Mesenchymal stem cell (in vitro differentiated cells and primary cell): ENCODE data around the gene TMEM176B.

Source experiments
- DNase-seq: peaks from one replicate; pipeline ENCODE4 v3.0.0-alpha.2; 2013
- H2AFZ ChIP-seq: one replicate; pipeline ENCODE4 v1.6.1; 2013; ENCODE audit warnings: low read depth, mild to moderate bottlenecking, control low read depth, inconsistent platforms, low read length, moderate library complexity
- H2AK5ac ChIP-seq: 2 replicates; pipeline ENCODE4 v1.6.1; 2013; ENCODE audit warnings: low read length, moderate library complexity, mild to moderate bottlenecking, inconsistent platforms; ENCODE audit not compliant: severe bottlenecking
- H2BK120ac ChIP-seq: one replicate; pipeline ENCODE4 v1.6.1; 2013; ENCODE audit warnings: low read depth, mild to moderate bottlenecking, inconsistent platforms, low read length, moderate library complexity
- H2BK12ac ChIP-seq, 2 experiments: one replicate each; pipeline ENCODE4 v1.6.1; 2013; ENCODE audit warnings: inconsistent platforms in 2 of 2, low read length in 2 of 2, mild to moderate bottlenecking in 2 of 2, moderate library complexity in 2 of 2, control low read depth in 1 of 2
- H2BK15ac ChIP-seq: one replicate; pipeline ENCODE4 v1.6.1; 2013; ENCODE audit warnings: mild to moderate bottlenecking, low read depth, inconsistent platforms; ENCODE audit not compliant: poor library complexity, severe bottlenecking
- H2BK5ac ChIP-seq: 2 replicates; pipeline ENCODE4 v1.6.1; 2013; ENCODE audit warnings: low read depth, mild to moderate bottlenecking, low read length, control low read depth, inconsistent platforms; ENCODE audit not compliant: poor library complexity, severe bottlenecking
- H3K14ac ChIP-seq, 2 experiments: one replicate each; pipeline ENCODE4 v1.6.1; 2013; ENCODE audit warnings: inconsistent platforms in 2 of 2, low read length in 2 of 2, control low read depth in 1 of 2, mild to moderate bottlenecking in 1 of 2, moderate library complexity in 1 of 2
- H3K18ac ChIP-seq, 2 experiments: one replicate each; pipeline ENCODE4 v1.6.1; 2013; ENCODE audit warnings: inconsistent platforms in 2 of 2, low read length in 2 of 2, control low read depth in 1 of 2, low read depth in 1 of 2, mild to moderate bottlenecking in 1 of 2
- H3K23ac ChIP-seq, 2 experiments: one replicate each; pipeline ENCODE4 v1.6.1; 2013; ENCODE audit warnings: inconsistent platforms in 2 of 2, low read length in 2 of 2, mild to moderate bottlenecking in 2 of 2, moderate library complexity in 2 of 2, control low read depth in 1 of 2
- H3K27ac ChIP-seq: 2 replicates; pipeline ENCODE4 v1.5.1; 2013; ENCODE audit warnings: mild to moderate bottlenecking, moderate library complexity, low read length, control low read depth, inconsistent platforms; ENCODE audit not compliant: poor library complexity, severe bottlenecking
- H3K27me3 ChIP-seq, 2 experiments: 2 replicates each; pipeline versions ENCODE4 v1.6.1 to v1.7.0; 2013; ENCODE audit warnings: low read length in 2 of 2, mild to moderate bottlenecking in 2 of 2, moderate library complexity in 2 of 2, control low read depth in 1 of 2, inconsistent platforms in 1 of 2; ENCODE audit not compliant: control insufficient read depth in 1 of 2, insufficient read depth in 1 of 2
- H3K36me3 ChIP-seq, 2 experiments: 2 replicates each; pipeline versions ENCODE4 v1.6.1 to v1.7.0; 2013; ENCODE audit warnings: low read length in 2 of 2, control low read depth in 1 of 2, inconsistent platforms in 1 of 2, low read depth in 1 of 2, mild to moderate bottlenecking in 1 of 2; ENCODE audit not compliant: insufficient read depth in 2 of 2, control insufficient read depth in 1 of 2
- H3K4ac ChIP-seq, 2 experiments: one replicate each; pipeline ENCODE4 v1.6.1; 2013; ENCODE audit warnings: inconsistent platforms in 2 of 2, low read length in 2 of 2, mild to moderate bottlenecking in 2 of 2, moderate library complexity in 2 of 2, control low read depth in 1 of 2, low read depth in 1 of 2
- H3K4me1 ChIP-seq: 2 replicates; pipeline ENCODE4 v1.6.1; 2013; ENCODE audit warnings: low read depth, low read length, control low read depth; ENCODE audit not compliant: control insufficient read depth, insufficient read depth
- H3K4me2 ChIP-seq: 2 replicates; pipeline ENCODE4 v1.6.1; 2013; ENCODE audit warnings: low read length, mild to moderate bottlenecking, inconsistent platforms; ENCODE audit not compliant: poor library complexity, severe bottlenecking
- H3K4me3 ChIP-seq, 2 experiments: 2 replicates each; pipeline versions ENCODE4 v1.5.1 to v1.7.0; 2013; ENCODE audit warnings: low read length in 2 of 2, mild to moderate bottlenecking in 2 of 2, control low read depth in 1 of 2, low read depth in 1 of 2; ENCODE audit not compliant: insufficient read depth in 1 of 2
- H3K79me1 ChIP-seq: replicated peaks from 2 replicates; pipeline ENCODE4 v1.6.1; 2013; ENCODE audit warnings: mild to moderate bottlenecking, control low read depth, low read length, inconsistent platforms; ENCODE audit not compliant: poor library complexity, severe bottlenecking
- H3K9ac ChIP-seq: 2 replicates; pipeline ENCODE4 v1.7.0; 2013; ENCODE audit warnings: mild to moderate bottlenecking, low read length, moderate library complexity
- H3K9me3 ChIP-seq: 2 replicates; pipeline ENCODE4 v1.7.0; 2013; ENCODE audit warnings: mild to moderate bottlenecking, low read length; ENCODE audit not compliant: control insufficient read depth
- H4K8ac ChIP-seq: one replicate; pipeline ENCODE4 v1.6.1; 2013; ENCODE audit warnings: inconsistent platforms, mild to moderate bottlenecking, low read length, moderate library complexity
- H4K91ac ChIP-seq: one replicate; pipeline ENCODE4 v1.6.1; 2013; ENCODE audit warnings: mild to moderate bottlenecking, low read length, inconsistent platforms
- WGBS: methylation state at CpG from one replicate; pipeline ENCODE4 v1.1.7; 2013; ENCODE audit warnings: mixed read lengths; 5-methylcytosine and 5-hydroxymethylcytosine counted together

The TMEM176B gene

GRCh38 chr7:150842018-150842417 lies 41.9 kb upstream of the TMEM176B start:
- DNase-seq, result no peak
- Histone ChIP-seq H3K9me3 (no peaks in the 10 kb centered on the region), H3K23ac (no peak overlapping the region), H3K27ac (no peak overlapping the region), H2AFZ (no peak overlapping the region), H3K4me2 (no peak overlapping the region), H4K8ac (no peak overlapping the region), H2BK120ac (no peak overlapping the region), H2BK5ac (no peak overlapping the region), H3K36me3 (no peaks in the 10 kb centered on the region), H3K14ac (no peak overlapping the region), H3K4me3 (no peak overlapping the region), H3K27me3 (peaks cover 0 to 6% of the 10 kb centered on the region in 2 experiments), H2BK15ac (no peak overlapping the region), H3K18ac (no peak overlapping the region), H3K4me1 (no peaks in the 10 kb centered on the region), H4K91ac (peak overlapping the region; percentile 22), H3K9ac (no peak overlapping the region), H2BK12ac (no peak overlapping the region), H3K4ac (no peak overlapping the region), H3K79me1 (no peaks in the 10 kb centered on the region), H2AK5ac (no peak overlapping the region)
- 80% methylated on average over 3 of the region's 3 CpGs for WGBS

GRCh38 chr7:150838965-150839650 lies 38.9 kb upstream of the TMEM176B start:
- Histone ChIP-seq H4K91ac (no peak overlapping the region), H3K4ac (no peak overlapping the region), H3K4me3 (no peak overlapping the region), H3K79me1 (no peaks in the 10 kb centered on the region), H2BK12ac (no peak overlapping the region), H3K9me3 (no peaks in the 10 kb centered on the region), H2BK5ac (no peak overlapping the region), H3K27me3 (peaks cover 0 to 6% of the 10 kb centered on the region in 2 experiments), H2BK15ac (no peak overlapping the region), H3K27ac (no peak overlapping the region), H3K9ac (no peak overlapping the region), H3K4me2 (no peak overlapping the region), H4K8ac (no peak overlapping the region), H3K36me3 (no peaks in the 10 kb centered on the region), H2AFZ (no peak overlapping the region), H2AK5ac (no peak overlapping the region), H3K18ac (no peak overlapping the region), H3K4me1 (no peaks in the 10 kb centered on the region), H2BK120ac (no peak overlapping the region), H3K23ac (no peak overlapping the region), H3K14ac (no peak overlapping the region)
- DNase-seq, result no peak
- 74% methylated on average over 7 of the region's 7 CpGs for WGBS

GRCh38 chr7:150835702-150836280 lies 35.6 kb upstream of the TMEM176B start:
- WGBS, result 54% methylated on average over 6 of the region's 6 CpGs
- no peak overlapping the region for H3K4ac ChIP-seq
- H2BK120ac ChIP-seq, result no peak overlapping the region
- H3K36me3 ChIP-seq, result no peaks in the 10 kb centered on the region
- H3K27ac ChIP-seq, result no peak overlapping the region
- no peak overlapping the region for H3K4me3 ChIP-seq
- H3K4me2 ChIP-seq, result no peak overlapping the region
- H3K14ac ChIP-seq, result no peak overlapping the region
- H2AK5ac ChIP-seq, result no peak overlapping the region
- H3K79me1 ChIP-seq, result no peaks in the 10 kb centered on the region
- H4K91ac ChIP-seq, result no peak overlapping the region
- H3K9me3 ChIP-seq, result no peaks in the 10 kb centered on the region
- H2BK5ac ChIP-seq, result no peak overlapping the region
- no peak overlapping the region for H2AFZ ChIP-seq
- no peaks in the 10 kb centered on the region for H3K4me1 ChIP-seq
- H3K27me3 ChIP-seq, result no peaks in the 10 kb centered on the region
- DNase-seq, result no peak
- no peak overlapping the region for H3K18ac ChIP-seq
- no peak overlapping the region for H4K8ac ChIP-seq
- no peak overlapping the region for H2BK12ac ChIP-seq
- H3K9ac ChIP-seq, result no peak overlapping the region
- H2BK15ac ChIP-seq, result no peak overlapping the region
- H3K23ac ChIP-seq, result no peak overlapping the region

DNA sequence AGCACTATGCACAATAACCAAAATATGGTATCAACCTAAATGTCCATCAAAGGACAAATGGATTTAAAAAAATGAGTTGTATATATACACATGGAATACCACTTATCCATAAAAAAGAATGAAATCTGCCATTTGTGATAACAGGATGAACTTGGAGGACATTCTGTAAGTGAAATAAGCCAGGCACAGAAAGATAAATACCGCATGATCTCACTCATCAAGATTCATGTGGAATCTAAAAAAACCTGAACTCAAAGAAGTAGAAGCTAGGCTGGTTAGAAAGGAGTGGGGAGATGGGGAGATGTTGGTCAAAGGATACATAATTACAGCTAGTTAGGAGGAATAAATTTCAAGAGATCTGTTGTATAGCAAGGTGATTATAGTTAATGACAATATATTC lies 34.9 kb upstream of the TMEM176B start:
- Histone ChIP-seq H3K9ac (no peak overlapping the region), H3K79me1 (no peaks in the 10 kb centered on the region), H4K8ac (no peak overlapping the region), H2BK120ac (no peak overlapping the region), H2AFZ (no peak overlapping the region), H3K9me3 (no peaks in the 10 kb centered on the region), H3K36me3 (no peaks in the 10 kb centered on the region), H2BK15ac (no peak overlapping the region), H3K23ac (no peak overlapping the region), H2BK5ac (no peak overlapping the region), H3K4me1 (no peaks in the 10 kb centered on the region), H3K4me3 (no peak overlapping the region), H3K4ac (no peak overlapping the region), H2BK12ac (no peak overlapping the region), H3K14ac (no peak overlapping the region), H3K27me3 (no peaks in the 10 kb centered on the region), H3K4me2 (no peak overlapping the region), H3K27ac (no peak overlapping the region), H3K18ac (no peak overlapping the region), H2AK5ac (no peak overlapping the region), H4K91ac (no peak overlapping the region)
- DNase-seq, result no peak
- WGBS, result 100% methylated on average over 1 of the region's 1 CpG
